H9 (cell line): ENCODE measurements around the gene CPAMD8. TPM values are rescaled to one million over a fixed set of nuclear protein-coding genes. Genes with fewer than 3 reads are reported as not detected.

Experiments
- DNase-seq: peaks from one replicate; pipeline ENCODE4 v3.0.0-alpha.2; 2017
- H2AFZ ChIP-seq: one replicate; pipeline ENCODE4 v1.6.1; 2013; ENCODE audit warnings: mild to moderate bottlenecking, low read length, control low read depth, moderate library complexity
- H2AK5ac ChIP-seq: 2 replicates; pipeline ENCODE4 v1.6.1; 2013; ENCODE audit warnings: low read length, control low read depth, mixed read lengths; ENCODE audit not compliant: insufficient read length
- H2BK120ac ChIP-seq: one replicate; pipeline ENCODE4 v1.6.1; 2013; ENCODE audit warnings: low read depth, mild to moderate bottlenecking, low read length, control low read depth, inconsistent platforms; ENCODE audit not compliant: poor library complexity, severe bottlenecking
- H2BK12ac ChIP-seq: 2 replicates; pipeline ENCODE4 v1.6.1; 2013; ENCODE audit warnings: low read length, control low read depth, mixed read lengths, low read depth; ENCODE audit not compliant: insufficient read length
- H2BK15ac ChIP-seq: 2 replicates; pipeline ENCODE4 v1.6.1; 2013; ENCODE audit warnings: low read depth, low read length, control low read depth
- H2BK20ac ChIP-seq: one replicate; pipeline ENCODE4 v1.6.1; 2013; ENCODE audit warnings: low read depth, mild to moderate bottlenecking, low read length, control low read depth, inconsistent platforms; ENCODE audit not compliant: poor library complexity, severe bottlenecking
- H2BK5ac ChIP-seq: 2 replicates; pipeline ENCODE4 v1.6.1; 2013; ENCODE audit warnings: low read length, control low read depth, mixed read lengths; ENCODE audit not compliant: insufficient read length
- H3K14ac ChIP-seq: 2 replicates; pipeline ENCODE4 v1.6.1; 2013; ENCODE audit warnings: low read length, control low read depth; ENCODE audit not compliant: insufficient read depth
- H3K18ac ChIP-seq: 2 replicates; pipeline ENCODE4 v1.6.1; 2013; ENCODE audit warnings: low read depth, mild to moderate bottlenecking, mixed read lengths, low read length, control low read depth; ENCODE audit not compliant: insufficient read length
- H3K23ac ChIP-seq: 2 replicates; pipeline ENCODE4 v1.6.1; 2013; ENCODE audit warnings: low read length, control low read depth, mixed read lengths, low read depth; ENCODE audit not compliant: insufficient read length
- H3K23me2 ChIP-seq: 2 replicates; pipeline ENCODE4 v1.6.1; 2013; ENCODE audit warnings: low read depth, mild to moderate bottlenecking, mixed read lengths, low read length, control low read depth; ENCODE audit not compliant: insufficient read length, poor library complexity, severe bottlenecking
- H3K27ac ChIP-seq: 2 replicates; pipeline ENCODE4 v1.5.1; 2013; ENCODE audit warnings: low read length, control low read depth, mixed read lengths, low read depth; ENCODE audit not compliant: insufficient read length
- H3K27me3 ChIP-seq: 2 replicates; pipeline ENCODE4 v1.6.1; 2013; ENCODE audit warnings: low read length, control low read depth, inconsistent platforms; ENCODE audit not compliant: insufficient read depth
- H3K4ac ChIP-seq: 2 replicates; pipeline ENCODE4 v1.6.1; 2013; ENCODE audit warnings: low read depth, mild to moderate bottlenecking, control low read depth, inconsistent platforms, low read length, moderate library complexity
- H3K4me1 ChIP-seq: 2 replicates; pipeline ENCODE4 v1.6.1; 2013; ENCODE audit warnings: low read length, control low read depth, inconsistent platforms; ENCODE audit not compliant: insufficient read depth
- H3K4me2 ChIP-seq: 2 replicates; pipeline ENCODE4 v1.6.1; 2013; ENCODE audit warnings: low read length, control low read depth, mixed read lengths; ENCODE audit not compliant: insufficient read length, insufficient read depth
- H3K56ac ChIP-seq: 2 replicates; pipeline ENCODE4 v1.6.1; 2013; ENCODE audit warnings: low read depth, mild to moderate bottlenecking, mixed read lengths, low read length, control low read depth; ENCODE audit not compliant: insufficient read length
- H3K79me1 ChIP-seq: 2 replicates; pipeline ENCODE4 v1.6.1; 2013; ENCODE audit warnings: low read depth, mild to moderate bottlenecking, moderate library complexity, low read length, control low read depth, inconsistent platforms; ENCODE audit not compliant: insufficient read depth, poor library complexity, severe bottlenecking
- H3K79me2 ChIP-seq: 2 replicates; pipeline ENCODE4 v1.6.1; 2013; ENCODE audit warnings: low read length, control low read depth, inconsistent platforms; ENCODE audit not compliant: insufficient read depth
- H3K9ac ChIP-seq: 2 replicates; pipeline ENCODE4 v1.6.1; 2013; ENCODE audit warnings: low read length, control low read depth, mixed read lengths; ENCODE audit not compliant: insufficient read length; ENCODE audit errors: extremely low read depth
- H3K9me3 ChIP-seq: one replicate; pipeline ENCODE4 v1.6.1; 2013; ENCODE audit warnings: low read depth, low read length, inconsistent platforms; ENCODE audit not compliant: control insufficient read depth
- H3T11ph ChIP-seq: one replicate; pipeline ENCODE4 v1.6.1; 2013; ENCODE audit warnings: mild to moderate bottlenecking, low read length, control low read depth, inconsistent platforms
- H4K20me1 ChIP-seq: one replicate; pipeline ENCODE4 v1.6.1; 2013; ENCODE audit not compliant: control insufficient read depth, insufficient read length, insufficient read depth
- H4K5ac ChIP-seq: 2 replicates; pipeline ENCODE4 v1.6.1; 2013; ENCODE audit warnings: low read depth, mild to moderate bottlenecking, mixed read lengths, low read length, control low read depth; ENCODE audit not compliant: insufficient read length
- H4K8ac ChIP-seq: replicated peaks from 2 replicates; pipeline ENCODE4 v1.6.1; 2013; ENCODE audit warnings: low read length, control low read depth, mixed read lengths, low read depth; ENCODE audit not compliant: insufficient read length
- H4K91ac ChIP-seq: 2 replicates; pipeline ENCODE4 v1.6.1; 2013; ENCODE audit warnings: low read depth, mild to moderate bottlenecking, moderate library complexity, mixed read lengths, low read length, control low read depth; ENCODE audit not compliant: insufficient read length
- H3K27ac Mint-ChIP-seq, 3 experiments: 2 replicates in 2 of 3; 3 replicates in 1 of 3; pipeline ENCODE4 v1.8.0; 2020 to 2021; ENCODE audit warnings: mixed read lengths in 3 of 3, mild to moderate bottlenecking in 1 of 3, moderate library complexity in 1 of 3
- H3K27me3 Mint-ChIP-seq: 2 replicates; pipeline ENCODE4 v1.8.0; 2021; ENCODE audit warnings: low read depth, mild to moderate bottlenecking, moderate library complexity, mixed read lengths
- H3K36me3 Mint-ChIP-seq, 3 experiments: 2 replicates in 2 of 3; 3 replicates in 1 of 3; pipeline ENCODE4 v1.8.0; 2020 to 2021; ENCODE audit warnings: low read depth in 3 of 3, mixed read lengths in 3 of 3; ENCODE audit not compliant: insufficient read depth in 1 of 3
- H3K4me1 Mint-ChIP-seq, 2 experiments: 2 replicates each; pipeline ENCODE4 v1.8.0; 2020; ENCODE audit warnings: mixed read lengths in 2 of 2
- H3K4me3 Mint-ChIP-seq, 2 experiments: 2 replicates in 1 of 2; 3 replicates in 1 of 2; pipeline ENCODE4 v1.8.0; 2020 to 2021; ENCODE audit warnings: mild to moderate bottlenecking in 2 of 2, mixed read lengths in 2 of 2, moderate library complexity in 1 of 2
- H3K9me3 Mint-ChIP-seq, 2 experiments: 2 replicates in 1 of 2; 3 replicates in 1 of 2; pipeline ENCODE4 v1.8.0; 2020; ENCODE audit warnings: mild to moderate bottlenecking in 2 of 2, mixed read lengths in 2 of 2, moderate library complexity in 1 of 2
- WGBS: extraction: QIAGEN DNeasy Blood & Tissue Kit; methylation state at CpG from one replicate; pipeline ENCODE4 v1.1.7; 2013; ENCODE audit warnings: missing lambda C conversion rate, low lambda C conversion rate, mixed read lengths; ENCODE audit not compliant: insufficient read length; ENCODE audit errors: extremely low coverage; 5-methylcytosine and 5-hydroxymethylcytosine counted together
- total RNA-seq: library from RNA; stranded (reverse); gene quantifications from 2 replicates; pipeline ENCODE4 v1.2.1, GENCODE V29; 2021
- TF ChIP-seq, protein P1 (sequence below): fragments of 200-600 bp; sonication (generic); conservative IDR thresholded peaks from 3 replicates; pipeline ENCODE4 v1.8.0; 2021; ENCODE audit warnings: antibody characterized with exemption, mild to moderate bottlenecking

The CPAMD8 gene
- total RNA-seq, 1 experiment from 2014 or later = 12.0 TPM

DNA sequence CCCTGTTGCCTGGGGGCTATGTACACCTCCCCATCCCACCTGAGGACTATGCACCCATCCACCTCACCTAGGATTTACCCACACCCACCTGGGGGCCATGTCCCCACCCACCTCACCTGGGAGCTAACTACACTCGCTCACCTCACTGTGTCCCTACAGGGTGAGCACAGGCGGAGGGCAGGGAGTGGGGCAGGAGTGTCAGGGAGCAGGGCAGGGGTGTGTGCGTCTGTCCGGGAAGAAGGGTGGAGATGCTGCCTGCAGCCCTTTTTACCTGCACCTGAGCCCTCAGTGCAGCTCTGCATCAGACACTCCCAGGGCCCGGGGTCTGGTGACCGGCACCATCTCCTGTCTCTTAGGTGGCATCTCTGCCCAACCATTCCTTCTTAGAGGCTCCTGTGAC, 10.6 kb upstream of the CPAMD8 start:
- H3K4me3 Mint-ChIP-seq = no peak overlapping the region
- Histone ChIP-seq H2BK12ac (no peak overlapping the region), H4K20me1 (no peaks in the 10 kb centered on the region), H3K23ac (no peak overlapping the region), H3K56ac (no peak overlapping the region), H3K79me1 (no peaks in the 10 kb centered on the region), H2AK5ac (no peak overlapping the region), H4K8ac (no peak overlapping the region), H3K4ac (no peak overlapping the region), H3K14ac (no peak overlapping the region), H2BK120ac (no peak overlapping the region), H2AFZ (no peak overlapping the region), H3K79me2 (no peaks in the 10 kb centered on the region), H3K18ac (no peak overlapping the region), H3K4me2 (no peak overlapping the region), H3T11ph (no peak overlapping the region), H3K4me1 (no peaks in the 10 kb centered on the region), H3K9me3 (no peaks in the 10 kb centered on the region), H3K23me2 (no peaks in the 10 kb centered on the region), H4K91ac (no peak overlapping the region), H3K27me3 (no peaks in the 10 kb centered on the region), H4K5ac (no peak overlapping the region), H2BK5ac (no peak overlapping the region), H3K27ac (no peak overlapping the region), H3K9ac (no peak overlapping the region), H2BK20ac (no peak overlapping the region), H2BK15ac (no peak overlapping the region)
- H3K36me3 Mint-ChIP-seq = no peaks in the 10 kb centered on the region
- H3K4me1 Mint-ChIP-seq = peaks cover 2 to 6% of the 10 kb centered on the region in 2 experiments; a peak in 2 of 4 replicates
- TF ChIP-seq, protein P1, sequence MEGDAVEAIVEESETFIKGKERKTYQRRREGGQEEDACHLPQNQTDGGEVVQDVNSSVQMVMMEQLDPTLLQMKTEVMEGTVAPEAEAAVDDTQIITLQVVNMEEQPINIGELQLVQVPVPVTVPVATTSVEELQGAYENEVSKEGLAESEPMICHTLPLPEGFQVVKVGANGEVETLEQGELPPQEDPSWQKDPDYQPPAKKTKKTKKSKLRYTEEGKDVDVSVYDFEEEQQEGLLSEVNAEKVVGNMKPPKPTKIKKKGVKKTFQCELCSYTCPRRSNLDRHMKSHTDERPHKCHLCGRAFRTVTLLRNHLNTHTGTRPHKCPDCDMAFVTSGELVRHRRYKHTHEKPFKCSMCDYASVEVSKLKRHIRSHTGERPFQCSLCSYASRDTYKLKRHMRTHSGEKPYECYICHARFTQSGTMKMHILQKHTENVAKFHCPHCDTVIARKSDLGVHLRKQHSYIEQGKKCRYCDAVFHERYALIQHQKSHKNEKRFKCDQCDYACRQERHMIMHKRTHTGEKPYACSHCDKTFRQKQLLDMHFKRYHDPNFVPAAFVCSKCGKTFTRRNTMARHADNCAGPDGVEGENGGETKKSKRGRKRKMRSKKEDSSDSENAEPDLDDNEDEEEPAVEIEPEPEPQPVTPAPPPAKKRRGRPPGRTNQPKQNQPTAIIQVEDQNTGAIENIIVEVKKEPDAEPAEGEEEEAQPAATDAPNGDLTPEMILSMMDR = no peak
- peaks cover 3% of the 10 kb centered on the region for H3K27me3 Mint-ChIP-seq
- H3K27ac Mint-ChIP-seq = no peak overlapping the region
- DNase-seq = no peak
- H3K9me3 Mint-ChIP-seq = no peaks in the 10 kb centered on the region
- WGBS = no CpG with 5 or more reads among the region's 6 CpGs
